Memory B cell (primary cell): ENCODE measurements around the gene LGR5.
"Not testable (repeated sequence)": the region's sequence is repeated elsewhere in the genome, so short reads cannot be mapped to it uniquely, and the experiment has no call there.

ENCODE experiments used
- ATAC-seq: fragments of 150-1000 bp; cut with Tn5 transposase; 2 replicates; pipeline ENCODE4 v1.10.0; 2021; ENCODE audit warnings: low read depth, mild to moderate bottlenecking, moderate library complexity
- DNase-seq, 2 donors: peaks; one replicate each; pipeline ENCODE4 v3.0.0; 2022; ENCODE audit warnings: low spot score in 2 of 2
- H3K27ac Mint-ChIP-seq: one replicate; pipeline ENCODE4 v1.8.0; 2022; ENCODE audit warnings: mild to moderate bottlenecking, moderate library complexity, mixed read lengths
- H3K27me3 Mint-ChIP-seq: one replicate; pipeline ENCODE4 v1.8.0; 2022; ENCODE audit warnings: mixed read lengths
- H3K36me3 Mint-ChIP-seq: one replicate; pipeline ENCODE4 v1.8.0; 2022; ENCODE audit warnings: mild to moderate bottlenecking, mixed read lengths
- H3K4me1 Mint-ChIP-seq: one replicate; pipeline ENCODE4 v1.8.0; 2022; ENCODE audit warnings: mixed read lengths
- H3K4me3 Mint-ChIP-seq: one replicate; pipeline ENCODE4 v1.8.0; 2022; ENCODE audit warnings: mild to moderate bottlenecking, moderate library complexity, mixed read lengths
- H3K9me3 Mint-ChIP-seq: one replicate; pipeline ENCODE4 v1.8.0; 2022; ENCODE audit warnings: mixed read lengths

The LGR5 gene

GRCh38 chr12:71524626-71525025 lies 85.0 kb downstream of the LGR5 start:
- Mint-ChIP-seq H3K9me3 (peaks cover 2% of the 10 kb centered on the region), H3K27me3 (peaks cover 12% of the 10 kb centered on the region), H3K4me1 (no peaks in the 10 kb centered on the region), H3K4me3 (no peak overlapping the region), H3K36me3 (no peaks in the 10 kb centered on the region), H3K27ac (no peak overlapping the region)
- no peak for DNase-seq
- ATAC-seq = no peak

- H3K36me3 Mint-ChIP-seq = no peaks in the 10 kb centered on the region
- no peak for ATAC-seq
- peaks cover 4% of the 10 kb centered on the region for H3K4me1 Mint-ChIP-seq
- H3K9me3 Mint-ChIP-seq = no peaks in the 10 kb centered on the region
- no peak for DNase-seq
- no peak overlapping the region for H3K27ac Mint-ChIP-seq
- no peak overlapping the region for H3K4me3 Mint-ChIP-seq
- no peaks in the 10 kb centered on the region for H3K27me3 Mint-ChIP-seq
Observed at GRCh38 chr12:71533703-71534102, 94.1 kb downstream of the LGR5 start.

- Mint-ChIP-seq H3K9me3 (no peaks in the 10 kb centered on the region), H3K27me3 (no peaks in the 10 kb centered on the region), H3K27ac (no peak overlapping the region), H3K4me3 (no peak overlapping the region), H3K36me3 (no peaks in the 10 kb centered on the region), H3K4me1 (peaks cover 4% of the 10 kb centered on the region)
- ATAC-seq (peak; percentile 34), DNase-seq (no peak)
Observed at GRCh38 chr12:71536279-71536938, 96.8 kb downstream of the LGR5 start.

DNA sequence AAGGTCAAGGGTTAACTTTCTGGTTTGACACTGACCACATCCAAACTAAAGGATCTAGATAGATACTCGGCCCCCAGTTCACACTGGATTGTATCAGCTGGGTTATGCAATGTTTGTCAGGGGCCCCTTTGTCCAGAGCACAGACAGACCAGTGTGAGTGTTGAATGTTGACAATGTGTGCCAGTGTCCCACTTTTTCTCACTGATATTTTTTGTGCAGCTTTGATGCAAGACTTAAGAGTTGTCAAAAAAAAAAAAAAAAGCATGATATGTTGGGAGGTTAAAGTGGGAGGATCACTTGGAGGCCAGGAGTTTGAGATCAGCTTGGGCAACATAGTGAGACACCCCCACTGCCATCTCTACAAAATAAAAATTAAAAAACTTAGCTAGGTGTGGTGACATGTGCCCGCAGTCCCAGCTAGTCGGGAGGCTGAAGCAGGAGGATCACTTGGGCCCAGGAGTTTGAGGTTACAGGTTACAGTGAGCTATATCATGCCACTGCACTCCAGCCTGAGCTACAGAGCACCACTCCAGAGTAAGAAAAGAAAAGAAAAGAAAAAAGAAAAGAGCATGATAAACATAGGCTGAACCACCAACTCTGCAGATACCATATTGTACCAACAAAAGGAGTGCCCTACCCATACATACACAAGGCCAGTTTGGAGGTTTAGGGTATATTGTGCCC lies 97.5 kb downstream of the LGR5 start:
- H3K36me3 Mint-ChIP-seq = no peaks in the 10 kb centered on the region
- no peak for DNase-seq
- H3K27me3 Mint-ChIP-seq = no peaks in the 10 kb centered on the region
- peaks cover 4% of the 10 kb centered on the region for H3K4me1 Mint-ChIP-seq
- no peaks in the 10 kb centered on the region for H3K9me3 Mint-ChIP-seq
- no peak overlapping the region for H3K27ac Mint-ChIP-seq
- ATAC-seq = no peak
- no peak overlapping the region for H3K4me3 Mint-ChIP-seq

DNA sequence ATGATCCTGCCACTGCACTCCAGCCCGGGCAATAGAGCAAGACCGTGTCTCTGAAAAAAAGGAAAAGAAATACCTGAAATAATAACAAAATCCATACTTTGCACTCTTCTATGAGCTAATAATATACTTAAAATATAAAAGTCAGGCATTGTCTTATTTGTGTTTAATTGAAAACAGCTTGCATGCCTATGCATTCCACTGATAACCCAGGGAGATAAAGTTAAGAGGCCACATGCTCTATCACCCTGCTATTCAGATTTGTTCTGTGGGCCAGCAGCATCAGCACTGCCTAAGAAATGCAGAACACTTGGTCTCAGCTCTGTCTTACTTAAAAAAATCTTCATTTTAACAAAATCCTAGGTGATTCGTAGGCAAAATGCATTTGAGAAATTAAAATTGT lies 99.2 kb downstream of the LGR5 start:
- ATAC-seq (no peak), DNase-seq (no peak)
- no peaks in the 10 kb centered on the region for H3K36me3 Mint-ChIP-seq
- no peak overlapping the region for H3K27ac Mint-ChIP-seq
- H3K4me3 Mint-ChIP-seq = no peak overlapping the region
- H3K9me3 Mint-ChIP-seq = no peaks in the 10 kb centered on the region
- H3K27me3 Mint-ChIP-seq = no peaks in the 10 kb centered on the region
- peaks cover 4% of the 10 kb centered on the region for H3K4me1 Mint-ChIP-seq

DNA sequence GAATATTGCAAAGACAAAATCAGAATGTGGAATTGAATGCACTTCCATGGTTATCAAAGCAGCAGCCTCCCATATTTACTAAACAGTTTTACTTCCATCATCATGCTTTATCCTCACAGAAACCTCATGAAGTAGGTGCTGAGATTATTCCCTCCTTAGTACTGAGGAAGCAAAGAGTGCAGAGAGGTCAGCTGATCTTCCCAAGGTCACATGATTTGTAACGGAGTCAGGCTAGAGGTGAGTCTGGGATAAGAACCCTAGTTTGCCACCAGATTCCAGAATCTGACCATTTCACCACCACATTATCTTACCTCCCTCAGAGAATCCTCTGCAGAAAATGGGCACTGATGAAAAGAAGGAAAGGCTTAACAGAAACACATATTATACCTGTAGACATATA lies 102.0 kb downstream of the LGR5 start:
- Mint-ChIP-seq H3K9me3 (no peaks in the 10 kb centered on the region), H3K27me3 (no peaks in the 10 kb centered on the region), H3K4me1 (no peaks in the 10 kb centered on the region), H3K27ac (no peak overlapping the region), H3K4me3 (no peak overlapping the region), H3K36me3 (no peaks in the 10 kb centered on the region)
- no peak for ATAC-seq
- DNase-seq = no peak

DNA sequence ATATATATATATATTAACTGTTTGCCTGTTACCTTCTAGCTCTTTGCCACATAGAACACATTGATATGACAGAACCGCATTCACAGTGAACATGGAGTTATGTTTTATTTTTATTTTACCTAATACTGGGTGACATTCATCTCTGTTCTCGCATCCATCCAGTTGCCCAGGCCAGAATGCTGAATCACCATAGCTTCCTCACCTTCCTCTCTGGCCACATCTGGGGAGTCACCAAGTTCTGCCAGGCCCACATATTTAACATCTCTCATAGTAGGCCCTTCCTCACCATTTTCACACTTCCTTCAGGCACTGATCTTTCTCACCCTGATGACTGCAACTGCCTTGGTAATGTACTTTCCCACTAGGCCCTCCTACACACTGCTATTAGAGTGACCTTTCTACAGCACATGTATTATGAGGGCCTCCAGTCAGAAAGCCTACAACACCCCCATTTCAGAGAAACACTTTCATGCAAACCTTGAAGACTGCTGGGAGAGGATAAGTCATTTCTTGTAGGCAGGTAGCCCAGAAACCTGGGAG lies 106.8 kb downstream of the LGR5 start:
- Mint-ChIP-seq H3K9me3 (no peaks in the 10 kb centered on the region), H3K27me3 (no peaks in the 10 kb centered on the region), H3K4me1 (no peaks in the 10 kb centered on the region), H3K36me3 (no peaks in the 10 kb centered on the region), H3K4me3 (no peak overlapping the region), H3K27ac (no peak overlapping the region)
- DNase-seq = no peak
- ATAC-seq = no peak

DNA sequence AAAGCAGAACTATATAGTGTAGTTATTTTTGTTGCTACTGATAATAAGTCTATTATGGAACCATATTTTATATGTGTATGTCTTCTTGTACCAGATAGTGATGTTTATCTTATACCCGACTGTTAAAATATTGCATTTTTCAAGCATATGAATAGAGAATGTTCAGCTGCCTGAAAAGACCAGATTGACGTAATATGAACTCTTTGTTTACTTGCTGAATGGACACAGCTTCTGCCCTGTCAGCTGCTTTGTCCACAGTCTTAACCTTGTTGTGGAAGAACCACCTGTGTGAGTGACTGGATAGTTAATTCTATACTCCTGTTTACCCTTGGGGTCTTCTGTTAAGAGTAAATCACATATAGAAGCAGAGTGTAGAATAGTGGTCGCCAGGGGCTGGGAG lies 109.3 kb downstream of the LGR5 start:
- Mint-ChIP-seq H3K4me3 (no peak overlapping the region), H3K27ac (no peak overlapping the region), H3K9me3 (no peaks in the 10 kb centered on the region), H3K4me1 (no peaks in the 10 kb centered on the region), H3K27me3 (peaks cover 2% of the 10 kb centered on the region), H3K36me3 (no peaks in the 10 kb centered on the region)
- DNase-seq = no peak
- ATAC-seq = no peak

DNA sequence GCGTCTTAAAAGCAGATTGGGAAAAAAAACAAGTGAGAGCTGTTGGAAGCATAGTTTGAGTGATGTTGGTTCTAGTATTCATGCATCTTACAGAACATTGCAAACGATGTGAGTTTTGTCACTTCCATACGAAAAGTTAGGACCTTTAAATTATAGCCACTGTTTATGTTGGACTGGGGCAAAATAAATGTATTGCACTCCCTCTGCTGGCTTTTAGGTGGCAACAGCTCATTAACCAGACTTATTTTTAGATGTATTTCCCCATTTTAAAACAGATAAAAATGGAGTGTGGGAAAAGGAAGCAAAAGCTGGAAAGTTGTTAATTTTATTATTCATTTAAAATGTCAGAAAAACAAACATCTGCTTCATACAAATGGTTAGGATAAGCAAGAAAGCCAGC lies 111.9 kb downstream of the LGR5 start:
- no peak overlapping the region for H3K27ac Mint-ChIP-seq
- no peaks in the 10 kb centered on the region for H3K9me3 Mint-ChIP-seq
- no peaks in the 10 kb centered on the region for H3K36me3 Mint-ChIP-seq
- ATAC-seq (no peak), DNase-seq (no peak)
- H3K4me3 Mint-ChIP-seq = no peak overlapping the region
- H3K4me1 Mint-ChIP-seq = no peaks in the 10 kb centered on the region
- H3K27me3 Mint-ChIP-seq = peaks cover 2% of the 10 kb centered on the region

DNA sequence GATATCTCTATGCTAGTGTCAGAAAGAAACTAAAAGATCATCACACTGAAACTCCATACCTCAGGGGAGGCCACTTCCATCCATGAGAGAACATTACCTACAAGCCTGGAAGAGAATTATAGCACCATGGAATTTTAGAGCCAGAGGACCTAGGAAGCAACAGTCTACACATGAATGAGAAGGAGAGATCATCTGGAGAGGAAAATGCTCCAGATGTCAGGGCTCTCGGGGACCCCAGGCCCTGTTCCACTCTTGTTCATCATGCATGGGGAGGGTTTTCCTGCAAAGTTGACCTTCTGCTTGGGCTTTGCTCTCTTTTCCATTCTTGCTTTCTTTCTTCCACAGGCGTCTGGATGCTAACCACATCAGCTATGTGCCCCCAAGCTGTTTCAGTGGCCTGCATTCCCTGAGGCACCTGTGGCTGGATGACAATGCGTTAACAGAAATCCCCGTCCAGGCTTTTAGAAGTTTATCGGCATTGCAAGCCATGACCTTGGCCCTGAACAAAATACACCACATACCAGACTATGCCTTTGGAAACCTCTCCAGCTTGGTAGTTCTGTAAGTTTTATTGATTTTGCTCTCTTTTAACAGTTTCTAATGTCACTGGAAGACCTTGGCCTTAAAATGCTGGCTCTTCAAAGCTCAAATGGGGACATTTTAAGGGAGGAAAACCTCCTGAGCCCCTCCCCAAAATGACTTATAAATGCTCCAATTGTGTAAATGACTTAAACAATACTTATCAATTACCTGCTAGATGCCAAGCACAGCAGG lies 113.3 kb downstream of the LGR5 start:
- no peak overlapping the region for H3K27ac Mint-ChIP-seq
- no peak overlapping the region for H3K4me3 Mint-ChIP-seq
- no peaks in the 10 kb centered on the region for H3K36me3 Mint-ChIP-seq
- H3K4me1 Mint-ChIP-seq = no peaks in the 10 kb centered on the region
- H3K9me3 Mint-ChIP-seq = no peaks in the 10 kb centered on the region
- peaks cover 2% of the 10 kb centered on the region for H3K27me3 Mint-ChIP-seq
- DNase-seq (no peak), ATAC-seq (no peak)

DNA sequence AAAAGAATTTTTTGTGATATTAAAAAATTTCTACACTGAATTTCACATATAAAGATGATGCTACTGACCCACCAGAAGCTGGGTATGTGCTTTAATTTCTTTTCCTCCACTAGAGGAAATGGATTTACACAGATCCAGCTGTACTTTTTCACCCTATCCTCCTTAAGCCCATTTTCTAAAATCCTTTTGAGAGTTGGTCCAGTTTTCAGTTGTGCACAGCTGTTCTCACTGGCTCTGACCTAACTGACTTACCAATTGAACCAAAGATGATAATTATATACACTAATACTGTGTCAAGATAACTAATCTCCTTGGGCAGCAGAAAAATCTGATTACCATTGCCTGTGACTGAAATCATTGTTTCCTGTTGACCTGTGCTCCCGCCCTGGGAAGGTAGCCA lies 115.6 kb downstream of the LGR5 start:
- Mint-ChIP-seq H3K9me3 (no peaks in the 10 kb centered on the region), H3K4me1 (no peaks in the 10 kb centered on the region), H3K4me3 (no peak overlapping the region), H3K27me3 (peaks cover 3% of the 10 kb centered on the region), H3K27ac (no peak overlapping the region), H3K36me3 (no peaks in the 10 kb centered on the region)
- ATAC-seq = no peak
- no peak for DNase-seq

DNA sequence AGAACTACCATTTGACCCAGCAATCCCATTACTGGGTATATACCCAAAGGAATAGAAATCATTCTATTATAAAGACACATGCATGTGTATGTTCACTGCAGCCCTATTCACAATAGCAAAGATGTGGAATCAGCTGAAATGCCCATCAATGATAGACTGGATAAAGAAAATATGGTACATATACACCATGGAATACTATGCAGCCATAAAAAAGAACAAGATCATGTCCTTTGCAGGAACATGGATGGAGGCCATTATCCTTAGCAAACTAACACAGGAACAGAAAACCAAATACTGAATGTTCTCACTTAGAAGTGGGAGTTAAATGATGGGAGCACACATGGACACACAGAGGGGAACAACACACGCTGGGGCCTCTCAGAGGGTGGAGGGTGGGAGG lies 116.2 kb downstream of the LGR5 start:
- H3K4me1 Mint-ChIP-seq, H3K4me3 Mint-ChIP-seq, H3K9me3 Mint-ChIP-seq, DNase-seq, H3K27me3 Mint-ChIP-seq, H3K27ac Mint-ChIP-seq, ATAC-seq, H3K36me3 Mint-ChIP-seq: not testable (repeated sequence)

DNA sequence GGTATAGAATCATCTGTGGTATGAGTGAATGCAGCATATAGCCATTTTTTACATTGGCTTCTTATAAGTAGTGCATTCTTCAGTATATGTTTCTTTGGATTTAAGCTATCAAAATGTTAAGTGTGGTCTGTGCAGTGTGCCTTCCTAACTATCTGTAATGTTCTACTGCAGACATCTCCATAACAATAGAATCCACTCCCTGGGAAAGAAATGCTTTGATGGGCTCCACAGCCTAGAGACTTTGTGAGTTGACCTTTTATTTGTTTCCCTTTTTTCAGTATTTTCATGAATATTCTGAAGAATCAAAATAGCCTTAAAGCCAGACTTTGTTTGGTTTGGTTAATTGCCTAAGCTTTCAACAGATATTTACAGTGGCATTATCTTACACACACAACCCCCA lies 116.8 kb downstream of the LGR5 start:
- Mint-ChIP-seq H3K4me1 (no peaks in the 10 kb centered on the region), H3K27me3 (peaks cover 3% of the 10 kb centered on the region), H3K36me3 (no peaks in the 10 kb centered on the region), H3K9me3 (no peaks in the 10 kb centered on the region), H3K4me3 (no peak overlapping the region), H3K27ac (no peak overlapping the region)
- DNase-seq (no peak), ATAC-seq (no peak)

DNA sequence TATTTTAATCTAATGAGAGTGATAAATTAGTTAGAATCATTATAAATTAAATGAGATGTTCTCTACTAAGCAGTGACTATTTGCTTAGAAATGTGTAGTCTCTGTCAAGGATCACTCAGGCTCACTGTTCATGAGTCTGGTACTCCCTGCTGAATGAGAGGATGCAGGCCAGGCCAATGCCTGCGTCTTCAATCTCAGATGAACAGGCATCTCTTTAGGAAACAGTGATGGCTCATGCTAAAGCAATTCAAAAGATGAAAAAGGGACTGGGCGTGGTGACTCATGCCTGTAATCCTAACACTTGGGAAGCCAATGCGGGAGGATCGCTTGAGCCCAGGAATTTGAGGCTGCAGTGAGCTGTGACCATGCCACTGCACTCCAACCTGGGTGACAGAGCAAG lies 117.3 kb downstream of the LGR5 start:
- peaks cover 3% of the 10 kb centered on the region for H3K27me3 Mint-ChIP-seq
- ATAC-seq = no peak
- H3K9me3 Mint-ChIP-seq = no peaks in the 10 kb centered on the region
- no peak for DNase-seq
- no peak overlapping the region for H3K4me3 Mint-ChIP-seq
- no peaks in the 10 kb centered on the region for H3K4me1 Mint-ChIP-seq
- H3K27ac Mint-ChIP-seq = no peak overlapping the region
- no peaks in the 10 kb centered on the region for H3K36me3 Mint-ChIP-seq
